Large intestine (tissue), 3 donors: ENCODE data around the gene HTD2. TPM values are rescaled to one million over a fixed set of nuclear protein-coding genes. Genes with fewer than 3 reads are reported as not detected.

Source experiments
- DNase-seq, 2 donors: peaks; one replicate each; pipeline versions ENCODE4 v3.0.0 to v3.0.0-alpha.2; 2013
- H3K27ac ChIP-seq: one replicate; pipeline ENCODE4 v1.5.1; 2013; ENCODE audit warnings: low read length
- H3K27me3 ChIP-seq: 2 replicates; pipeline ENCODE4 v1.6.1; 2013; ENCODE audit warnings: low read length; ENCODE audit not compliant: control insufficient read depth, insufficient read depth
- H3K36me3 ChIP-seq: 2 replicates; pipeline ENCODE4 v1.6.1; 2013; ENCODE audit warnings: low read length; ENCODE audit not compliant: control insufficient read depth, insufficient read depth
- H3K4me1 ChIP-seq: one replicate; pipeline ENCODE4 v1.6.1; 2013; ENCODE audit warnings: low read length; ENCODE audit not compliant: control insufficient read depth, insufficient read depth
- H3K4me3 ChIP-seq: one replicate; pipeline ENCODE4 v1.5.1; 2013; ENCODE audit warnings: low read length
- H3K9me3 ChIP-seq: one replicate; pipeline ENCODE4 v1.6.1; 2013; ENCODE audit warnings: mild to moderate bottlenecking, low read depth, low read length, moderate library complexity; ENCODE audit not compliant: control insufficient read depth
- WGBS: methylation state at CpG from one replicate; pipeline ENCODE4 v1.1.5; 2013; ENCODE audit warnings: low lambda C conversion rate; ENCODE audit not compliant: insufficient coverage; 5-methylcytosine and 5-hydroxymethylcytosine counted together
- polyA plus RNA-seq: library from polyadenylated mRNA; unstranded; fragments of 120-200 nt; gene quantifications from one replicate; pipeline ENCODE4 v1.2.1, GENCODE V29; 2013

The HTD2 gene
- polyA plus RNA-seq, 1 donor, result 14.7 TPM

DNA sequence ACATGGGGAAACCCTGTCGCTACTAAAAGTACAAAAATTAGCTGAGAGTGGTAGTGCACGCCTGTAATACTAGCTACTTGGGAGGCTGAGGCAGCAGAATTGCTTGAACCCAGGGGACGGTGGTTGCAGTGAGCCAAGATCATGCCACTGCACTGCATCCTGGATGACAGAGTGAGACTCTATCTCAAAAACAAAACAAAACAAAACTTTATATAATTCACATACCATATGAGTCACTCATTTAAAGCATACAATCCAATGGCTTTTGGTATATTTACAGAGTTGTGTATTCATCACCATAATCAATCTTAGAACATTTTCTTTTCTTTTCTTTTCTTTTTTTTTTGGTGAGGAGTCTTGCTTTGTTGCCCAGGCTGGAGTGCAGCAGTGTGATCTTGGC lies 35.1 kb downstream of the HTD2 start:
- Histone ChIP-seq H3K9me3 (no peaks in the 10 kb centered on the region), H3K4me3 (no peak overlapping the region), H3K36me3 (no peaks in the 10 kb centered on the region), H3K27ac (no peak overlapping the region), H3K4me1 (no peaks in the 10 kb centered on the region), H3K27me3 (no peaks in the 10 kb centered on the region)
- whole genome bisulfite sequencing, result no CpG with 5 or more reads among the region's 3 CpGs
- DNase-seq, result no peak

DNA sequence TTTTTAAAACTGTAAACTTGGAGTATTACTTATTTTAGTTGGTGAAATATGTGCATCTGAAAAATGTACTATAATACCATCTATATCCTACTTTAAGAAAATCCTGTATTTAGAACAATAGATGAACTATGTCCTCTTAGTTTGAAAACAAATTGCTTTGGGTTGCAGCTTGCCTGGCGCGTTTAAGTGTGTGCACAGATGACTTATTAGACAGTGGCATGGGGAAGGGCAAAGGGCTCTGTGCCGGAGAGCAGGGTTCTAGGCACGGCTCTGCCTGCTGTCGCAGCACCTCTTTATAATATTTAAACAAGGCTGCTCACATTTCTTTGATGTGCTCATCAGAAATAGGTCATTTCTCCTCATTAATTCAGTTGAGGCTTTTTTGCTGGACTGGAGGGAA lies 36.4 kb downstream of the HTD2 start:
- no CpG with 5 or more reads among the region's 5 CpGs for WGBS
- Histone ChIP-seq H3K36me3 (no peaks in the 10 kb centered on the region), H3K27me3 (no peaks in the 10 kb centered on the region), H3K9me3 (no peaks in the 10 kb centered on the region), H3K27ac (no peak overlapping the region), H3K4me1 (no peaks in the 10 kb centered on the region), H3K4me3 (no peak overlapping the region)
- peak in 1 of 2 donors; percentile 49 for DNase-seq

DNA sequence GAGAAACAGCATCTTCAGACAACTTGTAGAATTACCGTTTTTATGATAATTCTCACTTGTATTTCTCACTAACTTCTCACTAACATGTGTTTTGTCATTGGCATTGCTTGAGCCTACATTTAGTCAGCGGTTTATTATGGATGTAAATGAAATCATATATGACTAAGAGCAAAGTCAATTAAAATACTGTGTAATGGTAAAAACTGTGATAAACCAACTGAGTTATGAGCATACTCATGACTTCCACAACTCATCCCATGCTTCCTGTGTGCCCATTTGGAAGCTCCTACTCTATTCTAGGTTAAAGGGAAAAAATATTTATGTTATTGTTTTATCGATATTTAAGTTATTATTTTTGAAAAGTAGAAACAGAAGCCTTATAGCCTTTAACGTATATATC lies 39.1 kb downstream of the HTD2 start:
- Histone ChIP-seq H3K27ac (no peak overlapping the region), H3K36me3 (no peaks in the 10 kb centered on the region), H3K4me3 (no peak overlapping the region), H3K27me3 (no peaks in the 10 kb centered on the region), H3K4me1 (no peaks in the 10 kb centered on the region), H3K9me3 (no peaks in the 10 kb centered on the region)
- DNase-seq, result no peak
- 100% methylated on average over 3 of the region's 4 CpGs for WGBS

DNA sequence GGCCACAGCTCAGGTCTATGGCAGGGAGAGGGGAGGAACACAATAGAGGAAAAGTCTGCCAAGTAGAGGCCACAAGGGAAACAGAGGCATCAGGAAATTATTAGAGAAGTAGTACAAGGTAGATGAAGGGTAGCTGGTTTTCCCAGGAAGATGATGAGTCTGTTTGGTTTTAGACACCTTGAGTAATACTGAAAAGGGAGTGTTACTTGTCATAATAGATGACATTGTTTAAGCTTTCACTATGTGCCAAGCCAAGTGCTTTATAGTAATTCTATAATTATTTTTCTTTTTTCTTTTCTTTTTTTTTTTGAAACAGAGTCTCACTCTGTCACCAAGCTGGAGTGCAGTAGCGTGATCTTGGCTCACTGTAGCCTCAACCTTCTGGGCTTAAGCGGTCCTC lies 40.0 kb downstream of the HTD2 start:
- no peak for DNase-seq
- Histone ChIP-seq H3K4me3 (no peak overlapping the region), H3K9me3 (no peaks in the 10 kb centered on the region), H3K36me3 (no peaks in the 10 kb centered on the region), H3K4me1 (no peaks in the 10 kb centered on the region), H3K27me3 (no peaks in the 10 kb centered on the region), H3K27ac (no peak overlapping the region)
- no CpG with 5 or more reads among the region's 2 CpGs for WGBS

DNA sequence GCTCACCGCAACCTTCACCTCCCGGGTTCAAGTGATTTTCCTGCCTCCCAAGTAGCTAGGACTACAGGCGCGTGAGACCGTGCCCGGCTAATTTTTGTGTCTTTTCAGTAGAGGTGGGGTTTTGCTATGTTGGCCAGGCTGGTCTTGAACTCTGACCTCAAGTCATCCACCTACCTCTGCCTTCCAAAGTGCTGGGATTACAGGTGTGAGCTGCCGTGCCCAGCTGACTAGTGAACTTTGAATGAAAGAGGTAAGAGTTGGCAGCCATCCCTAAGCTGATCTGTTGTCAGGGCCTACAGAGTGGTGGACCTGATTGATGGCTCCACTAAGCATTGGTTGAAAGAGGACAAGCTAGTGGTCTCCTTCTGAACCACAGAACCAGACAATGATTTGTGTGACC lies 41.7 kb downstream of the HTD2 start:
- WGBS, result no CpG with 5 or more reads among the region's 7 CpGs
- H3K36me3 ChIP-seq, result no peaks in the 10 kb centered on the region
- H3K4me3 ChIP-seq, result no peak overlapping the region
- H3K4me1 ChIP-seq, result no peaks in the 10 kb centered on the region
- no peak for DNase-seq
- no peak overlapping the region for H3K27ac ChIP-seq
- no peaks in the 10 kb centered on the region for H3K27me3 ChIP-seq
- H3K9me3 ChIP-seq, result no peaks in the 10 kb centered on the region

DNA sequence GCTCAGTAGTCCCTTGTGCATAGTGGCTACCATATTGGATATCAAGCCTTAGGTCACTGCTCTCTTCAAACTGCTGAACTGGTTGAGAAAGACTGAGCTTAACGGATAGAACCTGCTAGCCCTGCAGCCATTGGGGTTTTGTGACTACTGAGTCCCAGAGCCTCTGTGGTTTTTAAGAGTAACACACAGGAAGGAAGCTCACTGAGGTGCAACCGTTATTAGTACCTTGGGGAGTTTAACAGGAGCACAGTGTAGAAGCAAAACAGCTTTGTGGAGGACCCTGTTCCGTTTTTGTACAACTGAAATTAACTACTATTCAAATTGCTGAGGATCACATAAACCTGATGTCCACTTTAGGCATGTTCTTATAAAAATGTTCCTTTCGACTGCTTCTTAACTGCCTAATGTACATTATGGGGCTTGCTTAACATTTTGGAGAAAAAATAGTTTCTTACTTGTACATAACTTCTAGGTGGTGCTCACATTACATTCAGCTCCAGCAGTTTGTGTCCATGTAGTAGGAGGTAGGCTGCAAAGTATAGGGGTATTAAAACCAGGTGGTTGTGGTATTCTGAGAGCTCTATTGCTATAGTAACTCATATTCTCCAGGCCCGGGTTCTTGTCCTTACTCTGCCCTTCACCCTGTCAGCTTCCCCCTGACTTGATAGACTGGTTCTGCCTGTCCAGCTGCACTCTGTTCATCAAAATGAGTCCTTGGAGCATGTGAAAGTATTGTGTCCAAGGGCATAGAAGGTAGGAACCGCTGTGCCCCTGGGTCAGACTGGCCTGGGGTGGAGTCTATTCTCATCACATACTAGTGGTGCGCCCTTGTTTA lies 43.7 kb downstream of the HTD2 start:
- Histone ChIP-seq H3K4me3 (no peak overlapping the region), H3K36me3 (no peaks in the 10 kb centered on the region), H3K27ac (no peak overlapping the region), H3K9me3 (no peaks in the 10 kb centered on the region), H3K4me1 (no peaks in the 10 kb centered on the region), H3K27me3 (no peaks in the 10 kb centered on the region)
- peak in 1 of 2 donors; percentile 12 for DNase-seq
- WGBS, result 0% methylated on average over 1 of the region's 7 CpGs

DNA sequence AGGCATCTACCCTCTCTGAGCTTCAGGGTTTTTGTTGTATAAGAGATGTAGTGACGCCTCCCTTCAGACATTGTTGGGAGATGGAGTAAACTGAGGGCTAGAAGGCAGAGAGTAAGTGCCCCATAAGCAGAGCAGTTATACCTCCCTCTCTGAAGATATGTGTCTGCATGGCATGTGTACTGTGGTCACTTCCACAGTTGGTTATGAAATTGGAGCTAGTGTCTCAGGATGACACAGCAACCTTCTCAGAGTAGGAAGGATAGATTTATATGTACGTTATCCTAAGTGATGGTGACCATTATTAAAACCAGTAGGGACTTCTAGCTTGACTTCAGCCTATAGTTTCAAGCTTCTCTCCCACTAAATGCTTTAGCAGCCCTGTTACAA lies 44.3 kb downstream of the HTD2 start:
- no peaks in the 10 kb centered on the region for H3K36me3 ChIP-seq
- H3K4me3 ChIP-seq, result no peak overlapping the region
- H3K27ac ChIP-seq, result no peak overlapping the region
- no CpG with 5 or more reads among the region's 2 CpGs for WGBS
- H3K4me1 ChIP-seq, result no peaks in the 10 kb centered on the region
- no peak for DNase-seq
- no peaks in the 10 kb centered on the region for H3K27me3 ChIP-seq
- H3K9me3 ChIP-seq, result no peaks in the 10 kb centered on the region

DNA sequence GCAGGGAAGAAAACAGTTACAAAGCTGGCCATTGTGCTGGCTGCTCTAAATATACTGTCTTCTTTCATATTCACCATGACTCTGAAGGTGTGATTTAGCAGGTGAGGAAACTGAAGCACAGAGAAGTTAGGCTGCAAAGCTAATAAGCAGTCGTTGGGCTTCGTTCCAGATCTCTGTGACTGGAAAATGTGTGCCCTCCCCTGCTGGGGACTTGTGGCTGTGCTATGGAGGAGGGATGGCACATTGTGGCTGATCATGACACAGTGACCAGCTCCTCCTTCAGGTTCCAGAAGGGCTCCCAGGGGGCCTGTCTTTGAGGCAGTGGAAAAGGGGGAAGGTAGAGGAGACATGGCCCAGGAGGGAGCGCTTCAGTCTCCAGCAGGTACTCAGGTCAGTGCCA lies 45.6 kb downstream of the HTD2 start:
- no peak overlapping the region for H3K27ac ChIP-seq
- peaks cover 3% of the 10 kb centered on the region for H3K4me1 ChIP-seq
- H3K4me3 ChIP-seq, result no peak overlapping the region
- DNase-seq, result no peak
- WGBS, result no CpG with 5 or more reads among the region's 3 CpGs
- H3K36me3 ChIP-seq, result no peaks in the 10 kb centered on the region
- no peaks in the 10 kb centered on the region for H3K27me3 ChIP-seq
- no peaks in the 10 kb centered on the region for H3K9me3 ChIP-seq

DNA sequence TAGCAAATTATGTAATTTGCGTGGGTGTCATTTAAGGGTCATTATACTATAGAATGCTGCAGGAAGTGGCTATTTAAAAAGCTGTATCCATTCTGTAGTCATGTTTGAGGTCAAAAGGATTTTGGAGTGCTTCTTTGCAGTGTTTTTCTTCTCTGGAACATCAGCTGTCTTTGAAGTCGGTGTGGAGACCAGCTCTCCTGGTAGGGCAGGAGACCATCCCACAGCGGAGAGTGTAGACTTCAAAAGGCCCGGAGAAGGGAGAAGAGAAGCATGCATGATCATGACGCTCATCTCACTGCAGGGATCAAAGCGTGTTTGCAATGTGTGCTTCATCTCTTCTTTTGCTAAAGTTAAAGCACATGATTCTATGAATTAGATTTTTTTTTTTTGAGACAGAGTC lies 46.3 kb downstream of the HTD2 start:
- H3K36me3 ChIP-seq, result no peaks in the 10 kb centered on the region
- no peaks in the 10 kb centered on the region for H3K9me3 ChIP-seq
- no peaks in the 10 kb centered on the region for H3K27me3 ChIP-seq
- DNase-seq, result no peak
- no peak overlapping the region for H3K27ac ChIP-seq
- H3K4me1 ChIP-seq, result peaks cover 3% of the 10 kb centered on the region
- no peak overlapping the region for H3K4me3 ChIP-seq
- WGBS, result 86% methylated on average over 1 of the region's 6 CpGs

DNA sequence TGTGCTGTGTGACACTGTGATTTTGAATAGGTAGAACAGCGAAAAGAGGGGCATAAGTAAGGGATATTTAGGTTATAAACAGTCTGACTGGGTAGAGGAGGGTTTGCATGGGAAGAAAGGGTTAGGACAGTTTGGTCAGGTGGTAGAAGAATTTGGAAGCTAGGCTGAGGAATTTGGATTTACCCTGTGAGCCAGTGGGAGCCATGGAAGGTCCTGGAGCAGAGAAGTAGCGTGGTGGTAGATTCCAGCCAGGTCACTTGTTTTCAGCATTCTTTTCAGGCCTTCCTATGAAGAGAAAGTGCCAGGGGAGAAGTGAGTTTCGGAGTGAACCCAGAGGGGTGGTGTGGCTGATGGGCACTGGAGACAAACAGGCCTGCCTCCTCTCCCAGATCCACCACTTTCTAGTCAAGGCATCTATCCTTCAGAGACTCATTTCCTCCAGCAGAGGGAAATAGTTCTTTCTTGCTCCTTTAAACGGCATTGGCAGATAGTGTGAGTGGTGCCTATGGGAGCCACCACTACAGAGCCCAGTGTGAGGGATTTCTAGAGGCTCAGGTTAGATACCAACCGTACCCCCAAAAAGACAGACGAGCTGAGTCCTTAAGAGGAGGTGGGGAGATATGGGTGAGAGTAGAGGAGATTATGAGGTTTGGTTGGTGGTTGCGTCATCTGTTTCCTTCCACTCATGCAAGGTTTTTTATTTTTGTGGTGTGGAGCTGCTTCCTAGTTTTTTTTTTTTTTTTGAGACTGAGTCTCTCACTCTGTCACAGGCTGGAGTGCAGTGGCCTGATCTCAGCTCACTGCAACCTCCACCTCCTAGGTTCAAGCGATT lies 47.6 kb downstream of the HTD2 start:
- peaks cover 3% of the 10 kb centered on the region for H3K4me1 ChIP-seq
- no peaks in the 10 kb centered on the region for H3K27me3 ChIP-seq
- no CpG with 5 or more reads among the region's 8 CpGs for WGBS
- H3K4me3 ChIP-seq, result no peak overlapping the region
- H3K27ac ChIP-seq, result no peak overlapping the region
- DNase-seq, result no peak
- no peaks in the 10 kb centered on the region for H3K9me3 ChIP-seq
- H3K36me3 ChIP-seq, result no peaks in the 10 kb centered on the region
